ENCODE data around the gene TP53AIP1.

- TF ChIP-seq CTCF (IDR thresholded peaks at IDR 0.05), result no peak
- TF ChIP-seq POLR2A (IDR thresholded peaks at IDR 0.05), result no peak
Measured at GRCh38 chr11:128916681-128917080, 26.0 kb downstream of the TP53AIP1 start.

All from prostate gland (tissue), 2 donors.